ENCODE data around the gene LPP. TPM values are rescaled to one million over a fixed set of nuclear protein-coding genes. Genes with fewer than 3 reads are reported as not detected.

Gene LPP
- total and polyA plus RNA-seq, 9 donors: 15.9 to 280 (median 134) TPM

GRCh38 chr3:188192034-188192433, 38.1 kb downstream of the LPP start:
- no peaks in the 10 kb centered on the region for H3K36me3 ChIP-seq
- H3K27ac ChIP-seq: no peak overlapping the region
- no peaks in the 10 kb centered on the region for H3K9me3 ChIP-seq
- TF ChIP-seq POLR2A (IDR thresholded peaks at IDR 0.05) (no peak), CTCF (IDR thresholded peaks at IDR 0.05) (no peak), EP300 (IDR thresholded peaks at IDR 0.05) (no peak)
- H3K4me3 ChIP-seq: no peak overlapping the region
- peaks cover 6% of the 10 kb centered on the region for H3K4me1 ChIP-seq (ENCODE audit: insufficient read depth)
- no peaks in the 10 kb centered on the region for H3K27me3 ChIP-seq
- intact Hi-C loops (cut with DNase I): loop anchor here in 1 of 4 donors (5.0 kb wide), 1 partner anchor 1495 kb away; no protein-coding TSS in a partner anchor
- no peak for DNase-seq
- 94 to 99% (median 99%) methylated on average over 2 of the region's 2 CpGs for WGBS, 3 donors

GRCh38 chr3:188194332-188194731, 40.4 kb downstream of the LPP start:
- 86 to 93% (median 89%) methylated on average over 2 of the region's 2 CpGs for WGBS, 3 donors
- H3K4me3 ChIP-seq: no peak overlapping the region
- no peaks in the 10 kb centered on the region for H3K9me3 ChIP-seq
- no peak overlapping the region for H3K27ac ChIP-seq
- TF ChIP-seq CTCF (IDR thresholded peaks at IDR 0.05) (no peak), POLR2A (IDR thresholded peaks at IDR 0.05) (no peak), EP300 (IDR thresholded peaks at IDR 0.05) (no peak)
- DNase-seq: no peak
- no peaks in the 10 kb centered on the region for H3K36me3 ChIP-seq
- peaks cover 8% of the 10 kb centered on the region for H3K4me1 ChIP-seq (ENCODE audit: insufficient read depth)
- no peaks in the 10 kb centered on the region for H3K27me3 ChIP-seq
- intact Hi-C loops (cut with DNase I): loop anchor here in 1 of 4 donors (5.0 kb wide), 1 partner anchor 1497 kb away; no protein-coding TSS in a partner anchor

- Histone ChIP-seq H3K27ac (no peak overlapping the region), H3K4me3 (no peak overlapping the region), H3K4me1 (ENCODE audit: insufficient read depth) (peaks cover 4% of the 10 kb centered on the region), H3K36me3 (no peaks in the 10 kb centered on the region), H3K9me3 (no peaks in the 10 kb centered on the region), H3K27me3 (no peaks in the 10 kb centered on the region)
- DNase-seq: no peak
- WGBS, 3 donors: 88 to 94% (median 88%) methylated on average over 6 of the region's 6 CpGs
- TF ChIP-seq POLR2A (IDR thresholded peaks at IDR 0.05) (no peak), EP300 (IDR thresholded peaks at IDR 0.05) (no peak)
- intact Hi-C loops (cut with DNase I): no loop called here
Measured at GRCh38 chr3:188196232-188196990, 42.5 kb downstream of the LPP start.

GRCh38 chr3:188197388-188197847, 43.5 kb downstream of the LPP start:
- no peaks in the 10 kb centered on the region for H3K9me3 ChIP-seq
- H3K27ac ChIP-seq: no peak overlapping the region
- DNase-seq: no peak
- WGBS, 3 donors: 85 to 90% (median 88%) methylated on average over 8 of the region's 8 CpGs
- peaks cover 4% of the 10 kb centered on the region for H3K4me1 ChIP-seq (ENCODE audit: insufficient read depth)
- no peaks in the 10 kb centered on the region for H3K36me3 ChIP-seq
- intact Hi-C loops (cut with DNase I): no loop called here
- TF ChIP-seq EP300 (IDR thresholded peaks at IDR 0.05): no peak
- no peak for TF ChIP-seq CTCF (IDR thresholded peaks at IDR 0.05)
- no peak for TF ChIP-seq POLR2A (IDR thresholded peaks at IDR 0.05)
- no peak overlapping the region for H3K4me3 ChIP-seq
- H3K27me3 ChIP-seq: no peaks in the 10 kb centered on the region

GRCh38 chr3:188198001-188198400, 44.0 kb downstream of the LPP start:
- Histone ChIP-seq H3K27me3 (no peaks in the 10 kb centered on the region), H3K9me3 (no peaks in the 10 kb centered on the region), H3K36me3 (no peaks in the 10 kb centered on the region), H3K4me3 (no peak overlapping the region), H3K27ac (no peak overlapping the region), H3K4me1 (ENCODE audit: insufficient read depth) (peaks cover 2% of the 10 kb centered on the region)
- DNase-seq: no peak
- TF ChIP-seq EP300 (IDR thresholded peaks at IDR 0.05): no peak
- no peak for TF ChIP-seq POLR2A (IDR thresholded peaks at IDR 0.05)
- no peak for TF ChIP-seq CTCF (IDR thresholded peaks at IDR 0.05)
- intact Hi-C loops (cut with DNase I): no loop called here
- 95 to 96% (median 95%) methylated on average over 3 of the region's 3 CpGs for WGBS, 3 donors

Measured in ovary (tissue), 9 donors.